Vagina (tissue), 2 donors: ENCODE data around the gene SCNN1B. TPM values are rescaled to one million over a fixed set of nuclear protein-coding genes. Genes with fewer than 3 reads are reported as not detected.
"Not testable (repeated sequence)": the region's sequence is repeated elsewhere in the genome, so short reads cannot be mapped to it uniquely, and the experiment has no call there.

Source experiments
- DNase-seq, 2 donors: peaks; one replicate each; pipeline ENCODE4 v3.0.0-alpha.2; 2017; ENCODE audit errors: extremely low spot score in 2 of 2
- H3K27ac ChIP-seq: fragments of 200-600 bp; sonication (generic); one replicate; pipeline ENCODE4 v1.5.1; 2019
- H3K27me3 ChIP-seq: fragments of 200-600 bp; sonication (generic); one replicate; pipeline ENCODE4 v1.5.1; 2019
- H3K36me3 ChIP-seq, 2 donors: fragments of 200-600 bp; sonication (generic); one replicate each; pipeline ENCODE4 v1.5.1; 2017 to 2019
- H3K4me1 ChIP-seq: fragments of 200-600 bp; sonication (generic); one replicate; pipeline ENCODE4 v1.5.1; 2019
- H3K4me3 ChIP-seq, 2 donors: fragments of 200-600 bp; sonication (generic); 1 replicate in 1 of 2; 2 replicates in 1 of 2; pipeline ENCODE4 v1.5.1; 2016 to 2019
- H3K9me3 ChIP-seq: fragments of 200-600 bp; sonication (generic); one replicate; pipeline ENCODE4 v1.5.1; 2019
- CTCF ChIP-seq, 3 experiments: fragments of 450-650 bp in 2 of 3; fragments of 200-600 bp in 1 of 3; sonication (generic) in 1 of 3; IDR thresholded peaks; one replicate each; pipeline ENCODE4 v1.5.1; 2017 to 2019; ENCODE audit warnings: antibody characterized with exemption in 3 of 3, mild to moderate bottlenecking in 2 of 3, moderate library complexity in 2 of 3
- POLR2A ChIP-seq, 2 donors: fragments of 450-650 bp; IDR thresholded peaks; one replicate each; pipeline ENCODE4 v1.6.1; 2017; ENCODE audit warnings: antibody characterized with exemption in 2 of 2, mild to moderate bottlenecking in 2 of 2, moderate library complexity in 2 of 2
- POLR2AphosphoS5 ChIP-seq, 2 donors: sonication (generic); formaldehyde crosslinking; IDR thresholded peaks; one replicate each; pipeline ENCODE4 v1.9.0; 2017; ENCODE audit warnings: antibody characterized with exemption in 2 of 2, mild to moderate bottlenecking in 2 of 2, low read depth in 1 of 2; ENCODE audit not compliant: insufficient read depth in 1 of 2
- intact Hi-C: fragments of 100-400 bp; cut with DNase I; formaldehyde crosslinking; loops from one replicate; pipeline ENCODE4 v1.15.1; 2023
- total RNA-seq: library from RNA; depleted of rRNA; stranded (reverse); fragments of >200 nt; gene quantifications from one replicate; pipeline ENCODE4 v1.2.3, GENCODE V29; 2016

SCNN1B gene
- 76.9 TPM for total RNA-seq

- H3K36me3 ChIP-seq: no peaks in the 10 kb centered on the region
- H3K9me3 ChIP-seq: no peaks in the 10 kb centered on the region
- intact Hi-C loops: no loop called here
- DNase-seq: no peak
- H3K27ac ChIP-seq: peak within 1 kb of the TSS; percentile 46
- no peaks in the 10 kb centered on the region for H3K27me3 ChIP-seq
- TF ChIP-seq POLR2AphosphoS5 (IDR thresholded peaks at IDR 0.05; ENCODE audit: insufficient read depth in 1 of 2, low read depth in 1 of 2) (no peak), CTCF (IDR thresholded peaks at IDR 0.05) (no peak), POLR2A (IDR thresholded peaks at IDR 0.05) (no peak)
- peaks cover 6% of the 10 kb centered on the region for H3K4me1 ChIP-seq
- H3K4me3 ChIP-seq: peak within 1 kb of the TSS; percentile 32 to 49
Measured at GRCh38 chr16:23302045-23302956, at the start of gene SCNN1B. TSS of gene SCNN1B (plus strand) at chr16:23302302. CDS start at chr16:23348600, 46,298 bp downstream.

- no peaks in the 10 kb centered on the region for H3K9me3 ChIP-seq
- no peak overlapping the region for H3K27ac ChIP-seq
- H3K27me3 ChIP-seq: no peaks in the 10 kb centered on the region
- DNase-seq: no peak
- intact Hi-C loops: no loop called here
- H3K36me3 ChIP-seq: no peaks in the 10 kb centered on the region
- no peaks in the 10 kb centered on the region for H3K4me1 ChIP-seq
- no peak overlapping the region for H3K4me3 ChIP-seq
- no peak for TF ChIP-seq CTCF (IDR thresholded peaks at IDR 0.05)
- TF ChIP-seq POLR2A (IDR thresholded peaks at IDR 0.05): no peak
- TF ChIP-seq POLR2AphosphoS5 (IDR thresholded peaks at IDR 0.05; ENCODE audit: insufficient read depth in 1 of 2, low read depth in 1 of 2): no peak
Measured at GRCh38 chr16:23252310-23252709, 49.8 kb upstream of the SCNN1B start.

GRCh38 chr16:23253650-23254049 is 48.5 kb upstream of the SCNN1B start:
- H3K4me3 ChIP-seq, DNase-seq, intact Hi-C loops, H3K9me3 ChIP-seq, H3K27ac ChIP-seq, H3K4me1 ChIP-seq, H3K27me3 ChIP-seq, H3K36me3 ChIP-seq: not testable (repeated sequence)

GRCh38 chr16:23254338-23254737 is 47.8 kb upstream of the SCNN1B start:
- no peak for DNase-seq
- intact Hi-C loops: no loop called here
- no peaks in the 10 kb centered on the region for H3K4me1 ChIP-seq
- H3K9me3 ChIP-seq: no peaks in the 10 kb centered on the region
- no peak overlapping the region for H3K27ac ChIP-seq
- H3K4me3 ChIP-seq: no peak overlapping the region
- H3K36me3 ChIP-seq: no peaks in the 10 kb centered on the region
- TF ChIP-seq POLR2A (IDR thresholded peaks at IDR 0.05): no peak
- no peak for TF ChIP-seq POLR2AphosphoS5 (IDR thresholded peaks at IDR 0.05; ENCODE audit: insufficient read depth in 1 of 2, low read depth in 1 of 2)
- no peak for TF ChIP-seq CTCF (IDR thresholded peaks at IDR 0.05)
- no peaks in the 10 kb centered on the region for H3K27me3 ChIP-seq

GRCh38 chr16:23255000-23255399 is 47.1 kb upstream of the SCNN1B start:
- Histone ChIP-seq H3K27me3 (no peaks in the 10 kb centered on the region), H3K36me3 (no peaks in the 10 kb centered on the region), H3K4me3 (no peak overlapping the region), H3K27ac (no peak overlapping the region), H3K9me3 (no peaks in the 10 kb centered on the region), H3K4me1 (no peaks in the 10 kb centered on the region)
- intact Hi-C loops: no loop called here
- TF ChIP-seq POLR2A (IDR thresholded peaks at IDR 0.05): no peak
- no peak for TF ChIP-seq POLR2AphosphoS5 (IDR thresholded peaks at IDR 0.05; ENCODE audit: insufficient read depth in 1 of 2, low read depth in 1 of 2)
- no peak for TF ChIP-seq CTCF (IDR thresholded peaks at IDR 0.05)
- DNase-seq: no peak
